T-helper 2 cell (primary cell): Measurements from ENCODE around the gene TCERG1L.
"Not testable (repeated sequence)": the region's sequence is repeated elsewhere in the genome, so short reads cannot be mapped to it uniquely, and the experiment has no call there.

Experiments used
- DNase-seq, 5 experiments: peaks; one replicate each; pipeline versions ENCODE4 v3.0.0 to v3.0.0-alpha.2; 2012 to 2022
- total RNA-seq, 2 donors: gene quantifications; one replicate each; lab custom pipeline; 2026; lab: John Stamatoyannopoulos, UW

The TCERG1L gene, protein sequence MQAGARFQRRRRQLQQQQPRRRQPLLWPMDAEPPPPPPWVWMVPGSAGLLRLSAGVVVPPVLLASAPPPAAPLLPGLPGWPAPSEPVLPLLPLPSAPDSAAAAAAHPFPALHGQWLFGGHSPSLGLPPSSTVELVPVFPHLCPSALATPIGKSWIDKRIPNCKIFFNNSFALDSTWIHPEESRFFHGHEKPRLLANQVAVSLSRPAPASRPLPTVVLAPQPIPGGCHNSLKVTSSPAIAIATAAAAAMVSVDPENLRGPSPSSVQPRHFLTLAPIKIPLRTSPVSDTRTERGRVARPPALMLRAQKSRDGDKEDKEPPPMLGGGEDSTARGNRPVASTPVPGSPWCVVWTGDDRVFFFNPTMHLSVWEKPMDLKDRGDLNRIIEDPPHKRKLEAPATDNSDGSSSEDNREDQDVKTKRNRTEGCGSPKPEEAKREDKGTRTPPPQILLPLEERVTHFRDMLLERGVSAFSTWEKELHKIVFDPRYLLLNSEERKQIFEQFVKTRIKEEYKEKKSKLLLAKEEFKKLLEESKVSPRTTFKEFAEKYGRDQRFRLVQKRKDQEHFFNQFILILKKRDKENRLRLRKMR
- 0.13 to 0.31 reads per million in 2 donors for total RNA-seq

DNA sequence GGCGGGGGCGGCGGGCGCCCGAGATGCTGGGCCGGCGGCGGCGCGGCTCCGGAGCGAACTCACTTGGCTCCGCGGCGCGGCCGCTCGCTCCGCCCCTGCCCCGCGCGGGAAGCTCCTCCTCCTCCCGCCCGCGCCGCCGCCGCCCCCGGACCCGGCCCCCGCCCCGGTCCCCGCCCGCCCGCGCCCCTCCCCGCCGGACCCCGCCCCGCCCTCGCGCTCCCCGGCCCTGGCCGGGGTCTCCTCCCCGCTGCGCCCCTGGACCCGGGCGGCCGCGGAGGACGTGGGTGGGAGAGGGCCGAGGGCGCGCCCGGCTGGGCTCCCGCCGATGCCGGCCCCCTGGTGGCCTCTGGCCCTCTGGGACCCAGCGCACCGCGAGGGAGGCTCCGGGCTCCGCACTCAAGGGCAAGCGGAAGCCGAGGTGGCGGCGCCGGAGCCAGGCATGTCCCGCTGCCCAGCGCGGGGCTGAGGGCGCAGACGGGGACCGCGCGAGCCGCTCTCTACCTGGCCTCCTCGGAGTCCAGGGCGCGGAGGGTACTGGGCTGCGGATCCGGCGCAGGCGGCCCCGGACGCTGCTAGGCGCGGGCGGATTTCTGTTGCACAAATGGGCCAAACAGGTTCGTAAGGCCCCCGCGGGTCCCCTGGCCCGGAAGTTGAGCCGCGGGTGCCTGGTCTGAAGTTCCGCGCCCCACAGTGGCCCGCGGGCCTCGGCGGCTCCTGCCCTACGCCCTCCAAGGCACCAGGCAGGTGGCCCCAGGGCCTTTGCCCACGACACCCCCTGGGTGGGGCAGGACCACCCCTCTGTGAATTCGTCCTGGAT, at the start of gene TCERG1L:
TCERG1L (minus strand) TSS at position 61 of the 817 bp plus-strand sequence. CDS start 86 bp downstream, outside the sequence.
- DNase-seq: peak in 1 of 5 experiments; percentile 7

DNA sequence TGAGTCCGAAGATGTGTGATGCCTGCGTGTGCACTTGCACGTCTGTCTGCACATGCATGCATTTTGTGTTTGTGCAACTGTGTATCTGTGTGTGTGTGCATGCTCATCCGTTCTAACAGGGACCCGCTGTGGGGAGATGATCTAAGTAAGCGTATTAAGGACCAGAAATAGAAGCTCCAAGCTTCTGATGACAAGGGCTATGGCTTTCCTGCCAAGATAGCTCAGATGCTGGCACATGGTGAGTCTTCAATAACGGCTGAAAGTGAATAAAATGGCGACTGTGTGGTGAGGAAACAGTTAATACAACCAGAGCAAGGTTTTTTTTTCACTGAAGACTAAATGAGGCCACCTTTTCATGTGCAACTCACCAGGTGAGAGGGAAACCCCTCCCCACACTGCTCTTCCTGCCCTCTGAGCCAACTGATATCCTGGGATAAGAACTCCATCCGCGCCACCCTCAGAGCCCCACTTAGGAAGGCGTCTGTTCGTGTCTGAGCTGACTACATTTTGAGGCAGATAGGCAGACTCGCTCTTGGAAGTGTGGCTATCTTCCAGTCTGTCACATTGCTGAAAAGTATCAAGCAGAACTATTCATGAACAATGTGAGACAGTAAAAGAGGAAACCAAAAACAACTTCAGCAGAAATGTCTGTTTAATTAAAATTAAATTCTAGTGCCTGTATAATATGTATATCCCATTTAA, 47.4 kb upstream of the TCERG1L start:
- no peak for DNase-seq

DNA sequence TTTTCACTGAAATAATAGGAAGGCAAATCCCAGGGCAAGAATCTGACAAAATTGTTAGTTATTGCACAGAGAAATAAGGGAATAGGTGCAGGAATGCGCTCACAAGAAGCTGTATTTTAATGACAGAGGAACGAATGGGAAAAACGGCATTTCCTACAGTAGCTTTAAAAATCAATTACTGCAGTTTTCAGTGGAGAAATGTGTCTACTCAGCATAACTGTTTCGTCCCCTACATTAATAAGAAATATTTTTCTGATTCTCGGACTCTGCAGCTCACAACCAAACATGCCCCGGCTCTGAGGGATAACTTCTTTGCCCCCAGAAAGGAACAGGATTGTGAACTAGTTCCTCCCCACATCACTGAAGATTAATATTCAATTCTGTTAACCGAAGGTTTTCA, 44.9 kb upstream of the TCERG1L start:
- DNase-seq: no peak

DNA sequence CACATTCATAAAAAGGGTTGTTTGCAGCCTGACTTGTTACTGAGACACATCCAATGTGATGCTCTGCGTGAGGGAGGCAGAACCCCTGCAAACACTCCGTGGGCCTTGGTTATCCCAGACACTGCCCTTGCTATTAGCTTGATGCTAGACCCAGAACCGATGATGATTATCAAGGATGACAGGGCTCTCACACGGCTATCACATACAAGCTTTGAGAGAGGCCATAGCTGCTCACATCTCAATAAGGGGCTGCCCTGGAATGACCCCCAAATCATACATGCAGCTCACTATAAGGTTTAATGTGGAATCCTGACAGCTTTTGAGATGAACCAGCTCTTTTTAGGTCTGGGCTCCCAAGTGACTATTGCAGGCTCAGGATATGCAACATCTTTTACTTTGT, 44.4 kb upstream of the TCERG1L start:
- DNase-seq: no peak

DNA sequence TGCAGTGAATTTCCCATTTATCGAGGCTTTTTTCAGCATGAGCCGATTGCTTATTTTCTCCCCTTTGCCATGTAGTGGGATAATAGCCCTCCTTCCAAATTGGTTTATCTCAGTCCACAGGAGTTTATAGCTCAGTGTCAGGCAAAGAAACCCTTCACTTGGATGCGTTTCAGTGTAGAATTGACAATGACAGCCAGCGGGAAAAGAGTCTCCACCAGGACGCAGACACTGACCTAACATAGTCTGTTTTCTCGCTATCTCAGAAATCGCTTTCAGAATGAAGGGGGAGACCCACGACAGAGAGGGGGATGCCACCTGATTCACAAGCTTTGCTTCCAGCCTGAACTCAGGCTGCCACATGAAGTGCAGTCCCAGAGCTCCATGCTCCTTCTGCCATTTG, 43.5 kb upstream of the TCERG1L start:
- DNase-seq: no peak

DNA sequence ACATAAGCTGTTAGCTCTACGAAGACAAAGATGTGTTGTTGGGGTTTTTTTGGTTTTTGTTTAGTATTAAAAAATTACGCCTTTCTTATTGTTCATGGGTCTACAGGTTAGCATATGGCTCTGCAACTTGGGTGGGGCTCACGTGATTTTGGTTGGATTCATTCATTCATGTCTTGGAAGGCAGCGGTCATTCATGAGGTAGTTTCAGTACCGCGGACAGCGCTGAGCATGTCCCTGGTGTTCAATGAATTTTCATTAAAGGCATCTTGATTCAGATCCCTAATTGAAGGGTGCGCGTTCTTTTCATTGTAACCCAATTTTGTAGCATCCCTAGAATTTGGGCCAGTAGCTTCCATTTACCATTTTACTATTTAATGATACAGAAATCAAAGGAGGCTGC, 42.9 kb upstream of the TCERG1L start:
- DNase-seq: no peak

DNA sequence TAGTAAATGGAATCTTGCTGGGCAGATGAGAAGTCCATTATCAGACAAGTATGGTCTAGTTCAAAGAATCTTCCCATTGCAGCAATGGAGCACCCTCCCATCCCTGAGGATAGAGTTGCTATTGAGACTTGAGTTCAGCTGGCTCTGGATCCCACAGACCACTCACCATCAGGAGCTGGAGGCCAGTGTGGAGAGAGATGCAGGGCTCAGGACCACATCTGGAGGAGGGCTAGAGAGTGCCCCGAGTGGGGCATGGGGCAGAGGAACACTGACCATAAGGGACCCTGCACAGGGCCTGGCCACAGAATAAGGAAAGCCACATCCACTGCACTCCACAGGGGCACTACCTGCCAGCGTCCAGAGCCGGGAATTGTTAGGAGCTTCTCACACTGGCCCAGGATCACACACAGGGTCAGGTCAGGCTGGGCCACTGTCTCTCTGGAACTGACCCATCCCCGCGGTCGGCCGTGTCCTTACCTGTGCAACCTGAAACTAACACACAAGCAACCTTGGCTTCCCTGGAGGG, 41.3 kb upstream of the TCERG1L start:
- no peak for DNase-seq

DNA sequence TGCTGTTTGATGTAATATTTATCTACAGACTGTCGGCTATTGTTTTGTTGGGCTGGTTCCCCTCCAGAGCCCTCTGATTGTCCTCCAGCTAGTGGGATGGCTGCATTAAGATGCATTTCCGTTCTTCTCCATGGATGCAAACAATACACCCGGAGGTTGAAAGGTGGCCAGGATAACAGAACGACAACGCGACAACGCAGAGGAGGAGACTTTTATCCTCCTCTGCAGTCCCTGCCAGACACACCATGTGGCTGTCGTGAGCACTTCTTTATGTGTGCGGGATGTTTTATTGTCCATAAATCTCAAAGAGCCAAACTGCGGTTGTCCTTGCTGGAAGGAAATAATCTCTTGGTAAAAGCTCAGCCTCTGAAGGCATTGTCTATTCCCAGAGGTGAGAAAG, 39.1 kb upstream of the TCERG1L start:
- DNase-seq: no peak

DNA sequence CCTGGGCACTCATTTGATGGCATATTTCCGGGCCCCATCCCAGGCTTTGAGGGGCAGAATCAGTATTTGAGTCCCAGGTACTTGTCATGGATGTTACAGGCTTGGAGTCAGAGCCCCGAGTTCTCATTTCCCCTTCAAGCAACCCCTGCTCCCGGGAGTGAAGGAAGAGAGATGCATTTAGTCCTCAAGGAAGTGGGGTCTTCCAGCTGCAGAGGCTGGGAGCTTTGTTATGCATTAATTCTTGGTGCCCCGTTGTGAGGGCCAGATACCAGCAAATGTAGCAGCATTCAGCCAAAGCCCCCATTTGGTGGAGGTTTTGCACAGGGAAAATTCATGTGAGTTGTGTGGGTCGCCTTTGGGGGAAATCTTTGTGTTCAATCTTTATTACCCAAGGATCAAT, 38.7 kb upstream of the TCERG1L start:
- no peak for DNase-seq

DNA sequence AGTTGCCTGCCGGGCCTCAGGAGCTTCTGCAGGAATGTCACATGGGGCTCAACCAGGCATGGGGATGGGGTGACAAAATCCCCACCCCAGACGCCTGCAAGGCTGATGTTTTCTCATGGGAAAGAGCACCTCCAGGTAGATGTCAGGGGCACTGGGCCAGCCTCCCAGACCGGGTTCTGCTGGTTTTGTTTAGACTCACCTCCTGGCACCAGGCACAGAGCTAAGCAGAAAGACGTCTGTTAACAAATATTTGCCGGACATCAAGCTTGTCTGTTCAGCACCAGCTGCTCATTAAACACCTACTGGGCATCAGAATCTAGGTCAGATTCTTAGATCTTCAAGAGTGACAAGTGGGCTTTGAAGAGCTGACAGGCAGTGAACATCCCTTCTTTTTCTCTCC, 34.9 kb upstream of the TCERG1L start:
- no peak for DNase-seq

DNA sequence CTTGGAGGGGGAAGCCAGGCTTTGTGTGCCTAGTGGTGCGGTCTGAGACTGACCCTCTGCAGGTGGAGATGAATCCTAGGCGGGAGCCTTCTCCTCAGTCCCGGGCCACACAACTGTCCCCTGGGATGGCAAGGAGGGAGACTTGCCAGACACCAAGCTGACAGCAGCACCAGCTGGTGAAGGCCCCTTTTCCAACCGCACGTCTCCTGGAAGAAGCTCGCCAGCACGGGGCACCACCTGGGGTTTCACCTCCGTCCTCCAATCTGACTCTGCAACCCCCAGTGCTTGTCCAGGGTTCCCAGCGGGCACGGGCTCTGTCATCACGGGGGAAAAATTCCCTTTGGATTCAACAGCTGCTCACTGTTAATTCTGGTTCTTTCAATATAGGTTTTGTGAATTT, 34.2 kb upstream of the TCERG1L start:
- no peak for DNase-seq

DNA sequence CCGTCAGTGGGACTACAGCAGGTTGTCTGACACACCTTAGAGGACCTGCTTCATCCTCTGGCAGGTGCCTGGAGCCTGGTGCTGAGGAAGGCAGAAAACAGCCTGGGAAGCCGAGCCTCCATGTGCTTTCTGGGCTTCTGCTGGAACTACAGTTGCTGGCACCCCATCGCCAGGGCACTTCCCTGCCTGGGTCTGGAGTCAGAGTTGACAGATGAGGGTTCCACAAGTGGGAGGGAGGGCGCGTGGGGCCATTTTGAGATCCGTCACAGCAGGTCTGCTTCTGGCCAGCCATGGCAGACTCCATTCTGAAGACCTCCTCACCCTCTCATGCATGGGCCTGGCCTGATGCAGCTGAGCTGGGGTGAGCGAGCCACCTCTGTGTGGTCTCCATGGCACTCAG, 33.2 kb upstream of the TCERG1L start:
- no peak for DNase-seq

DNA sequence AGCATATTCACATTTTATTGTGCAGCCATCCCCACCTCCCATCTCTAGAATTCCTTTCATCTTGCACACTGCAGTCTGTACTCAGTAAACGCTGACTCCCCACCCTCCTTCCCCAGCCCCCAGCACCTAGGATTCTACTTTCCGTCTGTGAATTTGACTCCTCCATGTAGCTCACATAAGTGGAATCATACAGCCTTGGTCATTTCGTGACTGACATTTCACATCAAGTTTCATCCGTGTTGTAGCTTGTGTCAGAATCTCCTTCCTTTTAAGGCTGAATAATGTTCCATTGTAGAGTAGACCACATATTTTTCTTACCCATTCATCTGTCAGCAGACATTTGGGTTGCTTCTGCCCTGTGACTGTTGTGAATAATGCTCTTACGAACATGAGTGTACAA, 26.2 kb upstream of the TCERG1L start:
- no peak for DNase-seq

DNA sequence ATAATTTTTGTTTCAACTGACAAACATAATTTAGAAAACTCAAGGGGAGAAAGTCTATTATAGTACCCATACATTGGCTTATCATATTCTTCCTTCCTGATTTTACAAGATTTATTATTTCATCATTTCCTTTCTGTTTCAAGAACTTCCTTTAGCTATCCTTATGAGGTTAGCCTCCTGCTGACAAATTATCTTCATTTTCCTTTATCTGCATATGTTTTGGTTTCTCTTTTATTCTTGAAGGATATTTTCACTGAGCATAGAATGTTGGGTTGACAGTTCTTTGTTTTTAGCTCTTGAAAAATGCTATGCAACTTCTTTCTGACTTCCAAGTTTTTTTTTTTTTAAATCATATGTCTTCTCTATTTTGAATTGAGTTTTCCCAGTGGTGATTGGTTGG, 21.3 kb upstream of the TCERG1L start:
- DNase-seq: no peak

DNA sequence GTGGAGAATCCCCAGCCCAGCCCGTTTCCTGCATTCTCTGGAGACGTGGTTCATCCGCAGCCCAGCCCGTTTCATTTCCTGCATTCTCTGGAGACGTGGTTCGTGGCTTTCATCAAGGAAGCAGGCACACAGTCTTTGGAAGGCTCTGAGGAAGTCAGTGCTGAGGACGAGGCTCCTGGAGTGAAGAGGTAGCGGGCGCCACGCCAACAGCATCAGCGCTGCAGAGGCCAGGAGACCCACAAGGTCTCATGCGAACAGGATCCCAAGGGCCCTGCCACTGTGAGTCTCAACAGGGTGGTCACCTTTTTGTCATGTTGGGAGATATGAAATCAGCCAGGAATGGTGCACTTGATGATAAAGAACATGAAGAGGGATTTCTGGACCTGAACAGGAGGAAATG, 12.4 kb upstream of the TCERG1L start:
- DNase-seq: no peak

DNA sequence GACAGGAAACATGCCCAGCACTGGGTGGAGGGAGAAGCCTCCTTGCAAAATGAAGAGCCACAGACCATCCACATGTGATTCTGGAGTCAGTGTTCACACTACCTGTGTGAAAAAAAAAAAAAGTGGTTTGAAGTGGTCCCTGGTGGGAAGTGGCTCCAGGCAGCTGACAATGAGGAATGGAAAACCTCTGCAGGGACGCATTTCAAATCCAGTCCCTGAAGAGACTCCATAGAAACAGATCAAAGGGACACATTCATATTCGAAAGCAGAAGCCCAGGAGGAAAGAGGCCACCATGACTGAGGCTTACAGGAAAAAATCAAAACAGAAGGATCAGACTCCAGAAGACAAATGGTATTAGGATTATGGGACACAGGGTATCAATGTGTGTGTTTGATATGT, 11.5 kb upstream of the TCERG1L start:
- no peak for DNase-seq

DNA sequence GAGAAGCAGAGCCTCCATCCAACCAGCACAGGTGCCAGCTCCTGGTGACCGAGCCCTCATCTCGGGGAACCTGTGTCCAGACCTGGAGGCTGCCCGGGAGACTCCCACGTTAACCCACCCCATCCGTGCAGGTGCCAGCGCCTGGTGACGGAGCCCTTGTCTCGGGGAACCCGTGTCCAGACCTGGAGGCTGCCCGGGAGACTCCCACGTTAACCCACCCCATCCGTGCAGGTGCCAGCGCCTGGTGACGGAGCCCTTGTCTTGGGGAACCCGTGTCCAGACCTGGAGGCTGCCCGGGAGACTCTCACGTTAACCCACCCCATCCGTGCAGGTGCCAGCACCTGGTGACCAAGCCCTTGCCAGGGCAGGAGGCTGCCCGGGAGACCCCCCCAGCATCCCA, 11.1 kb upstream of the TCERG1L start:
- DNase-seq: not testable (repeated sequence)

DNA sequence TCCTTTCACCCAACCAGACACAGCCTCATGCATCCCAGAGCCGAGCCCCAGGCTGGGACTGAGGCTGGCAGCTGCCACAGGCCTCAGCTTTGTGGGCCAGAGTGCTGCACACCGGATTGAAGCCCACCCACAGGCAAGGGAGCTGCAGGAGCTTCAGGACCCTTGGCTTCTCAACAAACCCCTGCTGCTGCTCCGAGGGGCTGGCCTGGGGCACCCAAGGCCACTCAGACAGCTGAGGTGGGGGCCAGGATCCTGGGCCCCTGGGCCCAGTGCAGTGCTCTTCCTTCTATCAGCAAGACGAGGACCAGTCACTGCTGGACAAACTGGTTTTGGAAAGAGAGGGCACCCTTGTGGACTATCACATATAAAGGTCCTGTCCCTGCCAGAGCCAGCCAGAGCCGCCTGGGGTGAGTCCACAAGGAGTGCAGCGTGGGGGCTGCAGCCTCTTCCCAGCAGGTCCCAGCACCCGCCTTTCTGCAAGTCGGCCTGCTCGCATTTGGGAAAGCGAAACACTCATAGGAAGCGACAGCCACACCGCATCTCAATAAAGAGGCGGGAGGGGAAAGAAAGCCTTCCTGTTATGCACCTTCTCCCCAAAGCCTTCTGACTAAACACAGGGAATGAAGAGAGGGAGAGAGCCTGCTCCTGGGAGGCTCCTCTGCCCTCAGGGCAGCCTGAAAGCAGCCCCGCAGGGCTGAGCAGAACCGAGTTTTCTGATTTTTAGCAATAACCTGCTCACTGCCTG, 9.5 kb upstream of the TCERG1L start:
- no peak for DNase-seq

DNA sequence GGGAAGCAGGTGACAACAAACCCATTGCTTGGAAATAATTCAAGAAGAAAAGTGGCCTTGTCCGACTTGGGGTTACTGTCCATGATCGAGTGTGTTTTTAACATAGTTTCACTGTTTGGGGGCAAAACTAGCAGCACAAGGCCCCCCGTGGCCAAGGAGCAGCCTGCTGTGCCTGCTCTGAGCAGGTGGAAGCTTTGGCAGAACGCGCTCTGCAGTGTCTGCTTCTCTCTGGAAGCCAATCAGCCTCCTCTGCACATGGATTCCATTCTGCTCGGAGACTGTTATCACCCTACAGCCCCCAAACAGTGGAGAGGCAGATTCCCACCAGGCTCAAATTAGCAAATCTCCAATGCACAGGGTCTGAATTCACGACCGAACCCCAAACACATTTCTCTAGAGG, 7.3 kb upstream of the TCERG1L start:
- no peak for DNase-seq

DNA sequence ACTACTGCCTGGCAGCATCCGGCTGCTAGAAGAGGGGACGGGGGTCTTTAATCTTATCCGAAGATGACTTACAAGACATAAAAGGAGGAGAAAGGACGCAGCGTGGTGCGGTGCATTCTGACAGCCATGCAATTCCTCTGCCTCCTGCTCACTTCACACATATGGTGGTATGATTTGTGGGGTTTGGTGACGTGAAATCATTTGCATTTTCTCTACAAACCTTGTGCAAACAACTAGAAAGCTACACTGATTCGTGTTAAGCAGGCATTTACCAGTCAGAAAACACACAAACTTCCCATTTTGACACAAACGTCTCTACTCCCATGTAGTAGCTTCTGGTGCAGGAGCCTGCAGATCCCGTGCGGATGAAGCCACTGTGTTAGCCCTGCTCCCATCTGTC, 6.8 kb upstream of the TCERG1L start:
- DNase-seq: no peak

DNA sequence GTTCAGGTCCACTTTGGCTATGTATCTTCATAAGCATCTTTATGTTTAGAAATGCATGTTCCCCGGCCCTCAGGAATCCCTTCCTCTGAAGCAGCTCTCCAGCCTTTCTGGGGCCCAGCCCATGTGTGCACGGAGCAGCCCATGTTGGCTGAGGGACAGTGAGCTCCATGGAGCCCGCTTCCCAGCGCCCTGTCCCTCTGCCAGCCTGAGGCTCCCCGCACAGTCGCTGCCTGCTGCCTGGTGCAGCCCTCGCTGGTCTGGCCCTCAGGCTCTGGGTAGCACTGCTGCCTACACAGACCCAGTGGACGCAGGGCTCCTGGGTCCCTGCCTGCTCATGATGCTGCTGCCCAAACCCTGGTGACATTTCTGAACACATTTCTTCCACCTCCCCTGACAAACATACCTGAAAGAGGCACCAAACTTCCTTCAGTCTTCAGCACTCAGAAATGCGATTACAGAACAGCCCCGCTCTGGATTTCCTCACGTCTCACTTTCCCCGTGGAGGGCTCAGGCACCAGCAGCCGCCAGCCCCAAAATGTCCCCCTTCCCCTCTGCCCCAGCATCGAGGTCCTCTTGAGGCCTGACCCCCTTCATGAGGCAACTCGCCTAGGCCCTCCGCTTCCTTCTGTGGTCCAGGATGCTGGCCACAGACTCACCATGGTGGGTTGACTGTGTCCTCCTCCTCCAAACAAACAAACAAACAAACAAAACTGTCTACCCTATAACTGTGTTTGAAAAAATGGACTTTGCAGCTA, 5.0 kb upstream of the TCERG1L start:
- no peak for DNase-seq
